Measurements from ENCODE around the gene COQ8A.
A peak's percentile ranks its signal among the peaks of the same experiment; 100 is the strongest.
"Not testable (repeated sequence)": the region's sequence is repeated elsewhere in the genome, so short reads cannot be mapped to it uniquely, and the experiment has no call there.

Gene COQ8A

DNA sequence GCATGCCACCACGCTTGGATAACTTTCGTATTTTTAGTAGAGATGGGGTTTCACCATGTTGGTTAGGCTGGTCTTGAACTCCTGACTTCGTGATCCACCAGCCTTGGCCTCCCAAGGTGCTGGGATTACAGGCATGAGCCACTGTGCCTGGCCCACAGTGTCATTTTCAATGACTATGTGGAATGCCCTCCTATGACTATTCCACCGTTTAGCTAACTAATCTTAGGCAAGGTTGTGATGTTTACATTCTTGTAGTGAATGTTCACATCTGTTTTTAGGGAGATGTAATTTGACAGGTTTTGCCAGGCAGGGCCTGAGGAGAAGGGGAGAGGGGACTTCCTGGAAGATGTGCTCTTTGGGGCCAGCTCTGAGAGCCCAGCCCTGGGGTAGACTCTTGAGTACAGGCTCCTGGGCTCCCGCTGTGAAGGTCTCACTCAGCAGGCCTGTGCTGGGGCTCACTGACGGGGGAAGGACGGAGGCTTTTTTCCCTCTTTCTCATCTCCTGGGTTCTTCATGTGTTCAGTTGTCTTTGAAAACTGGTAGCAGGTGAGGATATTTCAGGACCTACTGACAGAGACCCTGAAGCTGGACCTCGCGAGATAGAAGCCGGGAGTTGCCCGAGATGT is 13.2 kb downstream of the COQ8A start:
- DNase-seq: no peak

DNA sequence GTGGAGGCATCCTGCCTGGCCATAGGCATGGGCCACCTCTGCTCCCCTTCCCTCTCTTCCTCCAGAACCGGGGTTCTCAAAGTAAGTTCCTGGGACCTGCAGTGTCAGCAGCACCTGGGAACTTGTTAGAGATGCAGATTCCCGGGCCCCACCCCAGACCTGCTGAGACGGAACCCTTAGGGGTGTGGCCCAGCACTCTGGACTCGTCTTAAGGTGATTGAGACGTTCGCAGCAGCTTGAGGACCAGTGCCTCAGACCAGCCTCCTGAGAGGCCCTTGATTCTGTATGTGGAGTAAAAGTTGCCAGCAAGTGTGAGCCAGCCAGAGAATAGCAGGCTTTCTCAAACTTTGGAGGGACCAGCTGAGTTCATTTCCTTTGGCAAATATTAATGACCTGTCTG is 14.2 kb downstream of the COQ8A start:
- no peak for DNase-seq

- DNase-seq: no peak
These were observed 14.7 kb downstream of the COQ8A start for GRCh38 chr1:226954777-226955176.

DNA sequence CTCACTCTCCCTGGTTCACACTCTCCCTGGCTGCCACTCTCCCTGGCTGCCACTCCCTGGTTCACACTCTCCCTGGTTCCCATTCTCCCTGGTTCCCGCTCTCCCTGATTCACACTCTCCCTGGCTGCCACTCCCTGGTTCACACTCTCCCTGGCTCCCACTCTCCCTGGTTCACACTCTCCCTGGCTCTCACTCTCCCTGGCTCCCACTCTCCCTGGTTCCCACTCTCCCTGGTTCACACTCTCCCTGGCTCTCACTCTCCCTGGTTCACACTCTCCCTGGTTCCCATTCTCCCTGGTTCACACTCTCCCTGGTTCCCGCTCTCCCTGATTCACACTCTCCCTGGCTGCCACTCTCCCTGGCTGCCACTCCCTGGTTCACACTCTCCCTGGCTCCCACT is 15.8 kb downstream of the COQ8A start:
- DNase-seq: not testable (repeated sequence)

- DNase-seq: no peak
These were observed 17.0 kb downstream of the COQ8A start for GRCh38 chr1:226956942-226957713.

DNA sequence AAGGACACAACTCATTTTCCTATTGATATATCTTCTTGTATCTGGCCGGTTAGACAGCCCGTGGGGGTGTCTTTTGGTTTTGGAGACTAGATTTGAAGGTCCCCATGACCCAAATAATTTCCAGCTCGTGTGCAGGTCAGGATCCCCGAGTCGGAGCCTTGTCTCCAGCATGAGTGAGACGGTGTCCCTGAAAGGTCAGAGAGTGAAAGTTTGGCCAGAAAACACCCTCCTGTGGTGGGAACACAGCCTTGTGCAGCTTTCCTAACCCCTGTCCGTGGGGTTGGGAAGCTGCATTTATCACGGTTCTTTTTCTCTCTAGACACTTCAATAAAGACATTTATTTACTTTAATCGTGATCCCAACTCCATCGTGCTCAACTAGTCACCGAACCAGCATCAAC is 17.6 kb downstream of the COQ8A start:
- DNase-seq: no peak

DNA sequence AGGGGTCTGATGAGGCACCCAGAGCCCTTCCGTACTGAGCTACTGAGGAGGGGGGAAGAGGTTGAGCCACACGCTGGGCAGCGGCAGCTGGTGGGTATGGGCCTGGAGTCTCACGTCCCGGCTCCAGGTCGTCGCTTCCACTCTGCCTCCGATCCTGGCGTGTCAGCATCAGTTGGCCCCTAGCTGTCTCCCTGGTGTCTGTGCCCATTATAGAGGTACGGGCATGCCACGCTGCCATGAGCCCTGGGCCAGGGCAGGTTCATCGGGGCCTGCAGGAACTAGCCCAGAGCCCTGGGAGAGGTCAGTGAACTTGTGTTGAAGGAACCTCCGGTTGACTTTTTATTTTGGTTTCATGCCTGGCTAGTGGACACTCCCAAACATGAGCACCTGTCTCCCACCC is 18.2 kb downstream of the COQ8A start:
- DNase-seq: no peak

- DNase-seq: no peak
These were observed 20.2 kb downstream of the COQ8A start for GRCh38 chr1:226960256-226960655.

- DNase-seq: peak; percentile 9
These were observed 21.1 kb downstream of the COQ8A start for GRCh38 chr1:226960944-226961765.

GRCh38 chr1:226962421-226963391 is 22.6 kb downstream of the COQ8A start:
- no peak for DNase-seq

- no peak for DNase-seq
These were observed 24.0 kb downstream of the COQ8A start for GRCh38 chr1:226964068-226964425.

GRCh38 chr1:226964611-226965486 is 24.8 kb downstream of the COQ8A start:
- DNase-seq: no peak

DNA sequence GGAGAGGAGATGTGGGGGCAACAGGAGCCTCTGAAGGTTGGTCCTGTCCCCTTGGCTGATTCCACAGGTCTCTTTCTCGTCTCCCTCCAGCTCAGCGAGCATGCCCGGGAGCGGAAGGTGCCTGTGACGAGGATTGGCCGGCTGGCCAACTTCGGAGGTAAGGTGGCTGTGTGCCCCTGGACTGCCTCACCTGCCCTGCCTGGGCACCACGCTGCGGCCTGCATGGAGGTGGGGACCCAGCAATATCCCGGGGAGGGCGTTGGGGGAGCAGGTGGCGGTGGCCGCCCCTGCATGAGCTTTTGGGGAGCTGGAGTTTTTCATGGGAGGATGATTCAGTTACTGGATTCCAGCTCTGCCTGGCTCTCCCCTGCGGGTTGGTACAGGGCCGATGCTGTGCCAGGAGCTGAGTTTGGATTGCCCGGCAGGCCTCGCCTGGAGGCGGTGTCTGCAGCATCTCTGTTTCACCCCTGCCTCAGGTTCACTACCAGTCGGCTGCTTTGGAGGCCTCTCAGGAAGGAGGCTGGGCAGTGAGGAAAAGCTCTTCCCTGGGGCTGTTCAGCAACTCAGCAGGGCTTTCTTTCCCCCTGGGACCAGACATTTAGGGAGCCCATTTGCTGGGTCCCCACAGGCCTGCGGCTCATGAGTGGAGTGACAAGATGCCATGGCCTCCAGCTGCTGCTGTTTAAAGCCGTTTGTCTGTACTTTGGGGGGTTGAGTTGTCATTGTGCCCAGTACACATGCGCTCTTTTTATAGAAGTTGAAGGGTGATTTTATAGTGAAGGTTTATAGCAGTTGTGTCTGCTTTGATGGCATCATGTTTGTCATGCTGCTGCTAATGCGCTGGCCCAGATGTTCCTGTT is 25.7 kb downstream of the COQ8A start:
- no peak for DNase-seq

DNA sequence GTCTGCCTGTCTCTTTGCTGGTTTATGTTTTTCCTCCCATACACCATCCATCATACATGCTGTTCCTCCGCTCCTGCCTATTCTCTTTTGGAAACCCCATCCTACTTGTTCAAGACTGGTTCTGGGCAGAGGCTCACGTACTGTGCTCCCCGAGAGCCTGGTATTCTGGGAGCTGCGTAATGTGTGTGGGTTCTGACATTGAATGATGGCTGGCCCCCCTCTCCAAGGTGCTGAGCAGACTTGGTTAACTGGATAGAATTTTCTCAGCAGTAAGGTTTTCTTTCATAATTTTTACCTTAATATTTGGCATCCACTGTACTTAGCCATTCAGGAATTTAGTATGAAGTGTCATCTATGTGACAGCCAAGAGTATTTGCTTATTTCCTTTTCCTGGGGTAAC is 26.6 kb downstream of the COQ8A start:
- no peak for DNase-seq

- DNase-seq: no peak
These were observed 27.6 kb downstream of the COQ8A start for GRCh38 chr1:226967665-226968064.

GRCh38 chr1:226971765-226972164 is 31.7 kb downstream of the COQ8A start:
- DNase-seq: no peak

DNA sequence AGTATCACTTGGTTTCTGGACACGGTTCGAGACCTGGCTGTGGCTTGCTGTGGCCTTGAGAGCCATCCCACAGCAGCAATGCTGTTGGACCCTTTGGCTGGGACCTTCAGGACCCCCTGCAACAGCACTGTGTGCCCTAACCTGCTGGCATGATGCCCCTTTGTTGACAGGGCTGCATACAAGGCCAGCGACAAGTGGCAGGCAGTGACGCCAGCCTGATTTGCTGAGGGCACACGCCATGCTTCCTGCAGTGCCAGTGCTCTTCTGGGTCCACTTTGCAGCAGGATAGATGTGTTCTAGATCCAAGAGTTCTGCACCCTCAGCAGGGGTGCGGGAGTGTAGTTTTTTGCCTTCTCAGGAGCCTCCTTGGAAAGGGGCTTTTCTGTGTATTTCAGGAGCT is 32.8 kb downstream of the COQ8A start:
- no peak for DNase-seq

DNA sequence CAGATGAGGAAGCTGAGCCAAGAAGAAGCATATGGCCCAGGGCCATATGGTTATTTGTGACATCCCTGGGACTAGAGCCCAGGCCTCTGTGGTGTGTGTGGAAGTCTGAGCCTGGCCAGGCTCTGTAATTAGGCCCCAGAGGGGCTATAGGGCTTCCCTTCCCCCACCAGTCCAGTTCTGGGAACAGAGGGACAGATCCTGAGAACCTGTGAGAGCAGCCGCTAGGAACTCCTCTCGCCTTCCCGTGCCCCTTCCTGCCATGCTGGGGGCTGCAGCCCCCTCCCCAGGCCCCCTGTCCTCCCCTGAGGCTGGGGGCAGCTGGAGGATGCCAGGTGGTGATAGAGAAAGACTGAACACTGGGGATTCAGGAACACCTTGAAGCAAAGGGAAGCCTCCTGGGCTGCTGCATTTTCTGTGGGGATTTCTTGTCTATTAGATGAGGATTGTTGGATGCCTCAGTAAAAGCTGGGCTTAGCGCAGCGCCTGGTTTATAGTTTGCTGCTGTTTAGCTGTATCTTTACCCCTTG is 33.3 kb downstream of the COQ8A start:
- no peak for DNase-seq

GRCh38 chr1:226973898-226974543 is 33.9 kb downstream of the COQ8A start:
- DNase-seq: no peak
